ENCODE data around the gene VTI1B.
A peak's percentile ranks its signal among the peaks of the same experiment; 100 is the strongest.
"Not testable (repeated sequence)": the region's sequence is repeated elsewhere in the genome, so short reads cannot be mapped to it uniquely, and the experiment has no call there.

VTI1B gene, protein sequence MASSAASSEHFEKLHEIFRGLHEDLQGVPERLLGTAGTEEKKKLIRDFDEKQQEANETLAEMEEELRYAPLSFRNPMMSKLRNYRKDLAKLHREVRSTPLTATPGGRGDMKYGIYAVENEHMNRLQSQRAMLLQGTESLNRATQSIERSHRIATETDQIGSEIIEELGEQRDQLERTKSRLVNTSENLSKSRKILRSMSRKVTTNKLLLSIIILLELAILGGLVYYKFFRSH

GRCh38 chr14:67674480-67675218 lies at the start of gene VTI1B:
VTI1B (minus strand) TSS chr14:67674632; CDS start chr14:67674489, 143 bp downstream.
- Histone ChIP-seq H3K27me3 (ENCODE audit: control insufficient read depth, insufficient read depth, low read length) (no peaks in the 10 kb centered on the region), H3K9ac (ENCODE audit: low read depth, low read length) (peak within 1 kb of the TSS; percentile 99), H3K36me3 (ENCODE audit: control insufficient read depth, insufficient read depth, low read length) (peaks cover 29% of the 10 kb centered on the region), H3K4me3 (ENCODE audit: low read depth, low read length) (peak within 1 kb of the TSS; percentile 96), H3K27ac (ENCODE audit: low read depth, low read length) (peak within 1 kb of the TSS; percentile 99), H3K9me3 (ENCODE audit: control insufficient read depth, insufficient read depth, low read length) (no peaks in the 10 kb centered on the region), H3K4me1 (ENCODE audit: control insufficient read depth, insufficient read depth, low read length) (peaks cover 7% of the 10 kb centered on the region; the same call in 1 of the 2 replicates)

DNA sequence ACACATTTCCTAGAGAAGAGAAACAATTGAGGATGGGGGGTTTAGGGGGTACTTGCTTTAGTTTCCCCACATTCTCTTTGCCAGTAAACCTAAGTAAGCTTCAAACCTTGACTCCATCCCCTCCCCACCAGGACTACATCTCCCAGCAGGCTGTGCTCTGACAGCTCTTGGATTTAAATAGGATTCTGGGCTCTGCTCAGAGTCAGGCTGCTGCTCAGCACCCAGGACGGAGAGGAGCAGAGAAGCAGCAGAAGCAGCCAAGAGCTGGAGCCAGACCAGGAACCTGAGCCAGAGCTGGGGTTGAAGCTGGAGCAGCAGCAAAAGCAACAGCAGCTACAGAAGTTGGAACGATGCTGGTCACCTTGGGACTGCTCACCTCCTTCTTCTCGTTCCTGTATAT lies 47.9 kb upstream of the VTI1B start:
- no peaks in the 10 kb centered on the region for H3K27me3 ChIP-seq (ENCODE audit: control insufficient read depth, insufficient read depth, low read length)
- H3K9ac ChIP-seq (ENCODE audit: low read depth, low read length) = no peak overlapping the region
- H3K9me3 ChIP-seq (ENCODE audit: control insufficient read depth, insufficient read depth, low read length) = no peaks in the 10 kb centered on the region
- H3K4me1 ChIP-seq (ENCODE audit: control insufficient read depth, insufficient read depth, low read length) = peaks cover 4% of the 10 kb centered on the region; the same call in 1 of the 2 replicates
- no peaks in the 10 kb centered on the region for H3K36me3 ChIP-seq (ENCODE audit: control insufficient read depth, insufficient read depth, low read length)
- no peak overlapping the region for H3K27ac ChIP-seq (ENCODE audit: low read depth, low read length)
- H3K4me3 ChIP-seq (ENCODE audit: low read depth, low read length) = peak overlapping the region; percentile 32; the same call in 1 of the 2 replicates

- no peak overlapping the region for H3K27ac ChIP-seq (ENCODE audit: low read depth, low read length)
- peaks cover 4% of the 10 kb centered on the region; the same call in 1 of the 2 replicates for H3K4me1 ChIP-seq (ENCODE audit: control insufficient read depth, insufficient read depth, low read length)
- no peaks in the 10 kb centered on the region for H3K36me3 ChIP-seq (ENCODE audit: control insufficient read depth, insufficient read depth, low read length)
- no peaks in the 10 kb centered on the region for H3K9me3 ChIP-seq (ENCODE audit: control insufficient read depth, insufficient read depth, low read length)
- H3K4me3 ChIP-seq (ENCODE audit: low read depth, low read length) = no peak overlapping the region
- H3K27me3 ChIP-seq (ENCODE audit: control insufficient read depth, insufficient read depth, low read length) = no peaks in the 10 kb centered on the region
- no peak overlapping the region for H3K9ac ChIP-seq (ENCODE audit: low read depth, low read length)
Observed at GRCh38 chr14:67721875-67722274, 47.4 kb upstream of the VTI1B start.

DNA sequence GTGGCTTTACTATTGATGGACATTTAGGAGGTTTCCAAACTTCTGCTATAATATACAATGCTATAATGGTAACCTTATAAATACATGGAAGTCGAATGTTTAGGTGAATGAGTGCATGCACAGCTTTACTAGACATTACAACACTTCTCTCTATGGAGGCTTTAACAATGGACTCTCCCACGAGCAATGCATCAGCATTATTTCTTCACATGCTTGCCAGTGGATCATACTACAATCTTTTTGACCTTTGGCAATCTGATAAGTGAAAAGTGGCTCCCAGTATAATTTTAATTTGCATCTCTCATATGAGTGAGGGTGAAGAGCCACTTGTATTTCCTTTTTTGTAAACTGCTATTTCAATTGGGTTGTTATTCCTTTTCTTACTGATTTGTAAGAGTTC lies 45.4 kb upstream of the VTI1B start:
- no peaks in the 10 kb centered on the region for H3K36me3 ChIP-seq (ENCODE audit: control insufficient read depth, insufficient read depth, low read length)
- H3K9me3 ChIP-seq (ENCODE audit: control insufficient read depth, insufficient read depth, low read length) = no peaks in the 10 kb centered on the region
- H3K9ac ChIP-seq (ENCODE audit: low read depth, low read length) = no peak overlapping the region
- no peak overlapping the region for H3K4me3 ChIP-seq (ENCODE audit: low read depth, low read length)
- peaks cover 4% of the 10 kb centered on the region; the same call in 1 of the 2 replicates for H3K4me1 ChIP-seq (ENCODE audit: control insufficient read depth, insufficient read depth, low read length)
- no peaks in the 10 kb centered on the region for H3K27me3 ChIP-seq (ENCODE audit: control insufficient read depth, insufficient read depth, low read length)
- no peak overlapping the region for H3K27ac ChIP-seq (ENCODE audit: low read depth, low read length)

DNA sequence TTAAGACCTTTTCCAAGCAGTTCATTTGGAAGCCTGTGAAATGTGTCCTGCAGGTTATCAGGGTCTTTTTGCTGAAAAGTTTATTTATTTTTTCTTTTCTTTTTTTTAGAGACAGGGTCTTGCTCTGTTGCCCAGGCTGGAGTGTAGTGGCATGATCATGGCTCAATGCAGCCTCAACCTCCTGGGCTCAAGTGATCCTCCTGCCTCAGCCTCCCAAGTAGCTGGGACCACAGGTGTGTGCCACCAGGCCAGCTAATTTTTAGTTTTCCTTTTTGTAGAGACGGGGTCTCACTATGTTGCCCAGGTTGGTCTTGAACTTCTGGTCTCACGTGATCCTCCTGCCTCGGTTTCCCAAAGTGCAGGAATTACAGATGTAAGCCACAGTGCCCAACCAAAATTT lies 45.0 kb upstream of the VTI1B start:
- not testable (repeated sequence) for H3K27ac ChIP-seq (ENCODE audit: low read depth, low read length); H3K36me3 ChIP-seq (ENCODE audit: control insufficient read depth, insufficient read depth, low read length)

DNA sequence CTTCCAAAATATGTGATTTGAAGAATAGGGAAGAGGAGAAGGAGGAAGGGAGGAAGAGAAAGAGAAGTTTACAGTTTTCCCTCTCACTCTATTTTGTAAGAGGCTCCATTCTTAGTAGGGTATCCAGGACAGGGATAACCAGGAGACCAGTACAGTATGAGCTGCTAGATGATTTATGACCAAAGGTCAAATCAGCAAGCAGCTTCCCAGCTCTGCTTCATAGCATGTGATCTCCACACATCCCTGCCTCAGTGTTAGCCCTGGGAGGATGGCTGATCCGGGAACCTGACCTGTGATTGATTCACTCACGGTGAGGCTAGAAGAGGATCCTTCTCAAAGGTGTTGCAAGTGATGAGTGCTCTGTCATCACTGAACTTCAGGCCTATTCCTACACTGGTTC lies 43.8 kb upstream of the VTI1B start:
- Histone ChIP-seq H3K27ac (ENCODE audit: low read depth, low read length) (no peak overlapping the region), H3K4me3 (ENCODE audit: low read depth, low read length) (no peak overlapping the region), H3K9me3 (ENCODE audit: control insufficient read depth, insufficient read depth, low read length) (no peaks in the 10 kb centered on the region), H3K9ac (ENCODE audit: low read depth, low read length) (no peak overlapping the region), H3K27me3 (ENCODE audit: control insufficient read depth, insufficient read depth, low read length) (no peaks in the 10 kb centered on the region), H3K4me1 (ENCODE audit: control insufficient read depth, insufficient read depth, low read length) (peaks cover 4% of the 10 kb centered on the region; the same call in 1 of the 2 replicates), H3K36me3 (ENCODE audit: control insufficient read depth, insufficient read depth, low read length) (no peaks in the 10 kb centered on the region)

More for the DNA sequence above, 45.0 kb upstream of the VTI1B start:
- not testable (repeated sequence) for H3K4me3 ChIP-seq (ENCODE audit: low read depth, low read length); H3K27me3 ChIP-seq (ENCODE audit: control insufficient read depth, insufficient read depth, low read length); H3K4me1 ChIP-seq (ENCODE audit: control insufficient read depth, insufficient read depth, low read length); H3K9ac ChIP-seq (ENCODE audit: low read depth, low read length); H3K9me3 ChIP-seq (ENCODE audit: control insufficient read depth, insufficient read depth, low read length)

DNA sequence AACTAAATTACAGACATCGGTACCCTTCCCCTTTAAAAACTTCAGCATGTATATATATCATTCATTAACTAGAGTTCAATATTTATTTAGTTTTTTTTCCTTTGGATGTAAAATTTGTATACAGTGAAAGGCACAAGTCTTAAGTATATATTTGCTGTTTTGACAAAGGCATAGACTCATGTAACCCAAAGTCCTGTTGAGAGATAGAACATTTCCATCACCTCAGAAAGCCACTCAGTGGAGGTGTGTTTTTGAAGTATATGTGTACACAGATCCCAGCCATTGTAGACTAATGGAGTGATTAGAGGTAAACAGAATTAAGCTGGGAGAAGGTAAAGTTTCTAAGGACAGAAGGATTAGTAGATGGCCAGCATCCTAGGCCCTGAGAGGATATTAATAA lies 42.6 kb upstream of the VTI1B start:
- Histone ChIP-seq H3K27ac (ENCODE audit: low read depth, low read length) (no peak overlapping the region), H3K9me3 (ENCODE audit: control insufficient read depth, insufficient read depth, low read length) (no peaks in the 10 kb centered on the region), H3K27me3 (ENCODE audit: control insufficient read depth, insufficient read depth, low read length) (no peaks in the 10 kb centered on the region), H3K9ac (ENCODE audit: low read depth, low read length) (no peak overlapping the region), H3K36me3 (ENCODE audit: control insufficient read depth, insufficient read depth, low read length) (no peaks in the 10 kb centered on the region), H3K4me3 (ENCODE audit: low read depth, low read length) (no peak overlapping the region), H3K4me1 (ENCODE audit: control insufficient read depth, insufficient read depth, low read length) (no peaks in the 10 kb centered on the region)

DNA sequence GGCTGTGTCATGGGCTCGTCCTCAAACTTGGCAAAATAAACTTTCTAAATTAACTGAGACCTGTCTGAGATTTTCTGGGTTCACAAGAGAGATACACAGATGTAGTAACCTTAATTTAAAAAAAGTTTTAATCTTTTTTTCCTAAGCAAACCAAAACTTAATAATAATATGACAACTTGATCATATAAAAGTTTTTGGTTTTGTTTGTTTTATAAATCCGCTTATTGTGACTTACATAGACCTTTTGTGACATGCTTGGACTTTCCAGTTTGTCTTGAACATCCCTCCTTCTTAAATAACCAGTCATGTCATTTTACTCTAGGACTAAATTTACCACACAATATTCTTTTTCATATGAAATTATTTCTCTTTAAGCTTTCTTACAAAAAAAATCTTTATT lies 35.8 kb upstream of the VTI1B start:
- H3K27me3 ChIP-seq (ENCODE audit: control insufficient read depth, insufficient read depth, low read length) = no peaks in the 10 kb centered on the region
- H3K4me1 ChIP-seq (ENCODE audit: control insufficient read depth, insufficient read depth, low read length) = no peaks in the 10 kb centered on the region
- H3K4me3 ChIP-seq (ENCODE audit: low read depth, low read length) = no peak overlapping the region
- H3K36me3 ChIP-seq (ENCODE audit: control insufficient read depth, insufficient read depth, low read length) = no peaks in the 10 kb centered on the region
- H3K27ac ChIP-seq (ENCODE audit: low read depth, low read length) = no peak overlapping the region
- peaks cover 31% of the 10 kb centered on the region for H3K9me3 ChIP-seq (ENCODE audit: control insufficient read depth, insufficient read depth, low read length)
- H3K9ac ChIP-seq (ENCODE audit: low read depth, low read length) = no peak overlapping the region

DNA sequence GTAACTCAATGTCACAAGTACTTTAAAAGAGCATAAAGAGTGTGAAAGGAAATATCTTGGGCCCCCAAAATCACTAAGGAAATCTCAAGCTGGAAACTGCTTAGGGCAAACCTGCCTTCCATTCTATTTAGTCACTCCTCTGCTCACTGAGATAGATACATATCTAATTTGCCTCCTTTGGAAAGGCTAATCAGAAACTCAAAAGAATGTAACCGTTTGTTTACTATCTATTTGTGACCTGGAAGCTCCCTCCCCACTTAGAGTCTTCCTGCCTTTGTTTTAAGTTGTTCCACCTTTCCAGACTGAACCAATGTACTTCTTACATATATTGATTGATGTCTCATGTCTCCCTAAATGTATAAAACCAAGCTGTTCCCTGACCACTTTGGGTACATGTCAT lies 35.4 kb upstream of the VTI1B start:
- not testable (repeated sequence) for H3K27me3 ChIP-seq (ENCODE audit: control insufficient read depth, insufficient read depth, low read length); H3K36me3 ChIP-seq (ENCODE audit: control insufficient read depth, insufficient read depth, low read length)

DNA sequence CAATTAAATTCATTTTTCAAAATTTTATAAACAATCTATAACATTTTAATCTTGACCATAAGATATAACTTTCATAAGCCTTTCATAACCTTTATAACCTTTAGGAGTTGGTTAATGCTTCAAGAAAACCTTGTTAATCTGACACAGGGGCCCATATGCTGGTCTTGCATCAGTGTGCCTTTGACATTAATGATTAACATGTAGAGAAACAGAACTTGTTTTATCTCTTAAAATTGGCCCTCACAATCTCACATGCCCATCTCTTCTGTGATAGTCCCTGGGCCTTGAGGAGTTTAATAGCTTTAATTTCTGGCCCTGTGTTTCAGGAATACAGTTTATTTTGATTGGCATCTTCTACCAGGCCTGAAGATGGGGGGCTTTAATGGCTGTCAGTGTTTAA lies 34.9 kb upstream of the VTI1B start:
- not testable (repeated sequence) for H3K36me3 ChIP-seq (ENCODE audit: control insufficient read depth, insufficient read depth, low read length); H3K9ac ChIP-seq (ENCODE audit: low read depth, low read length); H3K27ac ChIP-seq (ENCODE audit: low read depth, low read length); H3K4me1 ChIP-seq (ENCODE audit: control insufficient read depth, insufficient read depth, low read length); H3K27me3 ChIP-seq (ENCODE audit: control insufficient read depth, insufficient read depth, low read length); H3K4me3 ChIP-seq (ENCODE audit: low read depth, low read length)
- H3K9me3 ChIP-seq (ENCODE audit: control insufficient read depth, insufficient read depth, low read length) = peaks cover 31% of the 10 kb centered on the region

More for the DNA sequence above, 35.4 kb upstream of the VTI1B start:
- H3K9me3 ChIP-seq (ENCODE audit: control insufficient read depth, insufficient read depth, low read length) = peaks cover 31% of the 10 kb centered on the region
- not testable (repeated sequence) for H3K9ac ChIP-seq (ENCODE audit: low read depth, low read length); H3K4me3 ChIP-seq (ENCODE audit: low read depth, low read length); H3K27ac ChIP-seq (ENCODE audit: low read depth, low read length); H3K4me1 ChIP-seq (ENCODE audit: control insufficient read depth, insufficient read depth, low read length)

DNA sequence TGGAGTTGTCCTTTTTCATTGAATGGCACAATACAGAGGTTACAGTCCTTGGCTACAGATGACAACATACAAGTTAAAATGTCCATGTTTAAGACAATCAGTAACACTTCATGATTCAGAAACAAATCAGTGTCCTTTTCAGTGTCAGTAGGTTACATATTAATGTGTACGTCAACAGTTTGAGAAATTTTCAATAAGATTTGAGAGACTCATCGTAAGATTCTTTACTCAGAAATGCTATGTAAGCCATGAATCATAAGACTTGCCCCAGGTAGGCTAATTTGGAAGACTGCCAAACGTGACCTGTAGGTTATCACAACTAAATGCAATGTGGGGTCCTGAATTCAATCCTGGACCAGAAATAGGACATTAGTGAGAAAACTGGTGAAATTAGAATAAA lies 30.8 kb upstream of the VTI1B start:
- Histone ChIP-seq H3K36me3 (ENCODE audit: control insufficient read depth, insufficient read depth, low read length) (no peaks in the 10 kb centered on the region), H3K9me3 (ENCODE audit: control insufficient read depth, insufficient read depth, low read length) (peaks cover 19% of the 10 kb centered on the region), H3K4me3 (ENCODE audit: low read depth, low read length) (no peak overlapping the region), H3K4me1 (ENCODE audit: control insufficient read depth, insufficient read depth, low read length) (no peaks in the 10 kb centered on the region), H3K27me3 (ENCODE audit: control insufficient read depth, insufficient read depth, low read length) (no peaks in the 10 kb centered on the region), H3K9ac (ENCODE audit: low read depth, low read length) (no peak overlapping the region), H3K27ac (ENCODE audit: low read depth, low read length) (no peak overlapping the region)
